HCT116 (cell line): Measurements from ENCODE around the gene CHERP. TPM values are rescaled to one million over a fixed set of nuclear protein-coding genes. Genes with fewer than 3 reads are reported as not detected.

ENCODE experiments used
- ATAC-seq: fragments of 200-7000 bp; cut with Tn5 transposase; 2 replicates; pipeline ENCODE4 v1.9.1; 2020; ENCODE audit warnings: mild to moderate bottlenecking, moderate library complexity
- BruUV-seq: library from RNA; stranded (reverse); fragments of 400-500 nt; replicated peaks from 2 replicates; lab custom pipeline; 2021; lab: Mats Ljungman, UMichigan
- CTCF ChIA-PET: fragments of 300-600 bp; sonication (Branson Sonifier 250); formaldehyde crosslinking; loops from one replicate; lab custom pipeline; 2021; ENCODE audit warnings: antibody characterized with exemption; lab: Charles Lee
- POLR2A ChIA-PET: fragments of 300-600, 350-600 bp; sonication (Branson Sonifier 250); formaldehyde crosslinking; loops from one replicate; lab custom pipeline; 2021; ENCODE audit warnings: antibody characterized with exemption; lab: Charles Lee
- RAD21 ChIA-PET, 2 experiments: fragments of 300-600 bp; sonication (Branson Sonifier 250); formaldehyde crosslinking; loops; one replicate each; lab custom pipeline; 2023; ENCODE audit warnings: low total read pairs in 2 of 2; ENCODE audit not compliant: uncharacterized antibody in 2 of 2, unreplicated experiment in 2 of 2, low non-redundant PET in 1 of 2; lab: Charles Lee
- DNase-seq: peaks from one replicate; pipeline ENCODE4 v3.0.0-alpha.2; 2010; ENCODE audit warnings: low read depth, low spot score
- H2AFZ ChIP-seq: fragments of 200-600 bp; shearing (Covaris generic), sonication (generic); 2 replicates; pipeline ENCODE4 v1.6.1; 2017; ENCODE audit warnings: low read depth, mixed run types, mixed read lengths, antibody characterized with exemption, low read length; ENCODE audit not compliant: poor library complexity, severe bottlenecking
- H3K27ac ChIP-seq: 2 replicates; pipeline ENCODE4 v1.5.1; 2012; ENCODE audit warnings: low read depth, low read length
- H3K27me3 ChIP-seq: fragments of 200-600 bp; sonication (generic); 2 replicates; pipeline ENCODE4 v1.6.1; 2016; ENCODE audit warnings: mixed run types, low read length, mixed read lengths; ENCODE audit not compliant: insufficient read depth
- H3K36me3 ChIP-seq, 2 experiments: fragments of 200-500 bp in 1 of 2; fragments of 200-600 bp in 1 of 2; sonication (Bioruptor generic) in 1 of 2; sonication (generic) in 1 of 2; 2 replicates each; pipeline versions ENCODE4 v1.5.1 to v1.6.1; 2014 to 2016; ENCODE audit warnings: low read length in 2 of 2, inconsistent platforms in 1 of 2, mixed read lengths in 1 of 2, mixed run types in 1 of 2; ENCODE audit not compliant: insufficient read depth in 2 of 2, control insufficient read depth in 1 of 2
- H3K4me1 ChIP-seq, 2 experiments: fragments of 200-600 bp in 1 of 2; sonication (generic) in 1 of 2; 2 replicates each; pipeline versions ENCODE4 v1.5.1 to v1.6.1; 2012 to 2017; ENCODE audit warnings: low read length in 2 of 2, inconsistent platforms in 1 of 2, mild to moderate bottlenecking in 1 of 2, mixed read lengths in 1 of 2, mixed run types in 1 of 2, moderate library complexity in 1 of 2; ENCODE audit not compliant: insufficient read depth in 2 of 2, control insufficient read depth in 1 of 2
- H3K4me2 ChIP-seq: fragments of 200-600 bp; sonication (generic); 2 replicates; pipeline ENCODE4 v1.6.1; 2017; ENCODE audit warnings: mixed run types, low read length, mixed read lengths
- H3K4me3 ChIP-seq, 2 experiments: fragments of 200-600 bp in 1 of 2; sonication (generic) in 1 of 2; replicated peaks in 1 of 2; 2 replicates each; pipeline ENCODE4 v1.5.1; 2011 to 2016; ENCODE audit warnings: low read length in 2 of 2, control low read depth in 1 of 2, low read depth in 1 of 2, mild to moderate bottlenecking in 1 of 2, mixed read lengths in 1 of 2, mixed run types in 1 of 2
- H3K79me2 ChIP-seq: fragments of 200-600 bp; sonication (generic); 2 replicates; pipeline ENCODE4 v1.6.1; 2017; ENCODE audit warnings: mild to moderate bottlenecking, mixed run types, low read length, moderate library complexity, mixed read lengths; ENCODE audit not compliant: insufficient read depth
- H3K9ac ChIP-seq: fragments of 200-600 bp; sonication (generic); 2 replicates; pipeline ENCODE4 v1.6.1; 2016; ENCODE audit warnings: low read length, mixed read lengths
- H3K9me2 ChIP-seq: fragments of 200-600 bp; sonication (generic), shearing (Covaris generic); 2 replicates; pipeline ENCODE4 v1.6.1; 2017; ENCODE audit warnings: mixed run types, mild to moderate bottlenecking, moderate library complexity; ENCODE audit not compliant: insufficient read depth
- H3K9me3 ChIP-seq, 2 experiments: fragments of 200-500 bp in 1 of 2; fragments of 200-600 bp in 1 of 2; sonication (Bioruptor generic) in 1 of 2; sonication (generic) in 1 of 2; 2 replicates each; pipeline ENCODE4 v1.6.1; 2014 to 2017; ENCODE audit warnings: low read length in 2 of 2, mixed read lengths in 2 of 2, inconsistent platforms in 1 of 2, low read depth in 1 of 2, mild to moderate bottlenecking in 1 of 2, mixed run types in 1 of 2, moderate library complexity in 1 of 2; ENCODE audit not compliant: control insufficient read depth in 1 of 2, insufficient read depth in 1 of 2
- H4K20me1 ChIP-seq: fragments of 200-600 bp; sonication (generic), shearing (Covaris generic); 2 replicates; pipeline ENCODE4 v1.6.1; 2017; ENCODE audit warnings: mixed run types, mild to moderate bottlenecking, moderate library complexity; ENCODE audit not compliant: insufficient read depth
- CBX3 ChIP-seq: IDR thresholded peaks from 2 replicates; pipeline ENCODE4 v1.6.1; 2012; ENCODE audit warnings: low read depth
- CEBPB ChIP-seq: IDR thresholded peaks from 2 replicates; pipeline ENCODE4 v1.6.1; 2012; ENCODE audit warnings: low read depth
- CTCF ChIP-seq, 3 experiments: fragments of 200-600 bp in 1 of 3; sonication (generic) in 1 of 3; IDR thresholded peaks in 2 of 3; conservative IDR thresholded peaks in 1 of 3; 2 replicates each; pipeline ENCODE4 v1.5.1; 2012 to 2017; ENCODE audit warnings: low read depth in 2 of 3, low read length in 2 of 3, antibody characterized with exemption in 1 of 3, borderline replicate concordance in 1 of 3, control low read depth in 1 of 3, mild to moderate bottlenecking in 1 of 3, mixed read lengths in 1 of 3, mixed run types in 1 of 3, moderate library complexity in 1 of 3; ENCODE audit not compliant: insufficient read depth in 1 of 3
- EGR1 ChIP-seq: IDR thresholded peaks from 2 replicates; pipeline ENCODE4 v1.6.1; 2012; ENCODE audit warnings: low read depth
- ELF1 ChIP-seq: IDR thresholded peaks from 2 replicates; pipeline ENCODE4 v1.6.1; 2012; ENCODE audit warnings: low read depth, borderline replicate concordance
- EZH2 ChIP-seq: fragments of 200-600 bp; sonication (generic); IDR thresholded peaks from 2 replicates; pipeline ENCODE4 v1.6.1; 2017; ENCODE audit warnings: antibody characterized with exemption, mixed run types
- FOSL1 ChIP-seq: IDR thresholded peaks from 2 replicates; pipeline ENCODE4 v1.6.1; 2012; ENCODE audit warnings: low read depth
- POLR2A ChIP-seq: IDR thresholded peaks from 2 replicates; pipeline ENCODE4 v1.7.0; 2011; ENCODE audit warnings: borderline replicate concordance; ENCODE audit not compliant: insufficient read depth, insufficient read length; ENCODE audit errors: extremely low read depth
- POLR2AphosphoS5 ChIP-seq: IDR thresholded peaks from 2 replicates; pipeline ENCODE4 v1.6.1; 2011; ENCODE audit warnings: mild to moderate bottlenecking, low read depth, low read length, moderate library complexity
- SIN3A ChIP-seq: IDR thresholded peaks from 2 replicates; pipeline ENCODE4 v1.6.1; 2012; ENCODE audit warnings: low read depth
- SP1 ChIP-seq: IDR thresholded peaks from 2 replicates; pipeline ENCODE4 v1.6.1; 2012; ENCODE audit warnings: low read depth
- SRF ChIP-seq: IDR thresholded peaks from 2 replicates; pipeline ENCODE4 v1.6.1; 2012; ENCODE audit warnings: low read depth
- TCF7L2 ChIP-seq: IDR thresholded peaks from 2 replicates; pipeline ENCODE4 v1.7.0; 2011; ENCODE audit warnings: borderline replicate concordance, inconsistent platforms; ENCODE audit not compliant: insufficient read depth, insufficient read length; ENCODE audit errors: extremely low read depth
- YY1 ChIP-seq: IDR thresholded peaks from 2 replicates; pipeline ENCODE4 v1.6.1; 2011; ENCODE audit warnings: low read length, low read depth, moderate library complexity, mild to moderate bottlenecking; ENCODE audit not compliant: insufficient replicate concordance; ENCODE audit errors: extremely low read depth
- intact Hi-C: fragments of 100-400 bp; cut with micrococcal nuclease; formaldehyde crosslinking; loops from 2 replicates; pipeline ENCODE4 v1.10.0; 2022
- total RNA-seq: library from RNA; stranded (reverse); gene quantifications from one replicate; pipeline ENCODE4 v1.2.1, GENCODE V29; 2021; ENCODE audit not compliant: unreplicated experiment
- TF ChIP-seq, protein P1 (sequence below): IDR thresholded peaks from 2 replicates; pipeline ENCODE4 v1.6.1; 2011; ENCODE audit warnings: mild to moderate bottlenecking, low read length, moderate library complexity; ENCODE audit not compliant: insufficient replicate concordance; ENCODE audit errors: extremely low read depth
- TF ChIP-seq, protein P2 (sequence below): IDR thresholded peaks from 2 replicates; pipeline ENCODE4 v1.6.1; 2012

The CHERP gene
- total RNA-seq, 1 experiment from 2014 or later = 65.8 TPM

- intact Hi-C loops = no loop called here
- Histone ChIP-seq H4K20me1 (0 out of 2 replicates have a peak, but pooled peaks cover 15% of the 10 kb centered on the region), H3K4me2 (no peak overlapping the region), H3K9me2 (no peaks in the 10 kb centered on the region), H3K79me2 (peaks cover 81% of the 10 kb centered on the region), H2AFZ (no peak overlapping the region), H3K27ac (no peak overlapping the region), H3K9ac (no peak overlapping the region), H3K4me3 (no peak overlapping the region), H3K27me3 (no peaks in the 10 kb centered on the region), H3K9me3 (no peaks in the 10 kb centered on the region), H3K36me3 (peaks cover 42 to 81% of the 10 kb centered on the region in 2 experiments), H3K4me1 (no peaks in the 10 kb centered on the region; a peak in 1 of 4 replicates)
- POLR2A ChIA-PET = no interaction called here
- CTCF ChIA-PET = no interaction called here
- TF ChIP-seq CBX3 = no peak
- no peak for TF ChIP-seq POLR2AphosphoS5
- TF ChIP-seq, protein P1, sequence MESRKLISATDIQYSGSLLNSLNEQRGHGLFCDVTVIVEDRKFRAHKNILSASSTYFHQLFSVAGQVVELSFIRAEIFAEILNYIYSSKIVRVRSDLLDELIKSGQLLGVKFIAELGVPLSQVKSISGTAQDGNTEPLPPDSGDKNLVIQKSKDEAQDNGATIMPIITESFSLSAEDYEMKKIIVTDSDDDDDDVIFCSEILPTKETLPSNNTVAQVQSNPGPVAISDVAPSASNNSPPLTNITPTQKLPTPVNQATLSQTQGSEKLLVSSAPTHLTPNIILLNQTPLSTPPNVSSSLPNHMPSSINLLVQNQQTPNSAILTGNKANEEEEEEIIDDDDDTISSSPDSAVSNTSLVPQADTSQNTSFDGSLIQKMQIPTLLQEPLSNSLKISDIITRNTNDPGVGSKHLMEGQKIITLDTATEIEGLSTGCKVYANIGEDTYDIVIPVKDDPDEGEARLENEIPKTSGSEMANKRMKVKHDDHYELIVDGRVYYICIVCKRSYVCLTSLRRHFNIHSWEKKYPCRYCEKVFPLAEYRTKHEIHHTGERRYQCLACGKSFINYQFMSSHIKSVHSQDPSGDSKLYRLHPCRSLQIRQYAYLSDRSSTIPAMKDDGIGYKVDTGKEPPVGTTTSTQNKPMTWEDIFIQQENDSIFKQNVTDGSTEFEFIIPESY = no peak
- TF ChIP-seq, protein P2, sequence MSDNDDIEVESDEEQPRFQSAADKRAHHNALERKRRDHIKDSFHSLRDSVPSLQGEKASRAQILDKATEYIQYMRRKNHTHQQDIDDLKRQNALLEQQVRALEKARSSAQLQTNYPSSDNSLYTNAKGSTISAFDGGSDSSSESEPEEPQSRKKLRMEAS = no peak
- TF ChIP-seq TCF7L2 = no peak
- TF ChIP-seq SP1 = no peak
- no peak for TF ChIP-seq FOSL1
- TF ChIP-seq YY1 = no peak
- TF ChIP-seq CEBPB = no peak
- no peak for TF ChIP-seq ELF1
- TF ChIP-seq POLR2A = no peak
- no peak for TF ChIP-seq EZH2
- no peak for TF ChIP-seq CTCF (IDR thresholded peaks at IDR 0.05 in 2 of 3, conservative IDR thresholded peaks at IDR 0.05 in 1 of 3; ENCODE audit: borderline replicate concordance in 1 of 3, insufficient read depth in 1 of 3, low read depth in 2 of 3, low read length in 2 of 3)
- no peak for TF ChIP-seq SIN3A
- TF ChIP-seq EGR1 = no peak
- no peak for TF ChIP-seq SRF
- ATAC-seq = no peak
- BruUV-seq = no TSS peak
- RAD21 ChIA-PET = no interaction called here
- DNase-seq = no peak
These were observed 6.9 kb downstream of the CHERP start for GRCh38 chr19:16535381-16535780.
